ENCODE measurements around the gene SFXN2.
A peak's percentile ranks its signal among the peaks of the same experiment; 100 is the strongest.

The SFXN2 gene

DNA sequence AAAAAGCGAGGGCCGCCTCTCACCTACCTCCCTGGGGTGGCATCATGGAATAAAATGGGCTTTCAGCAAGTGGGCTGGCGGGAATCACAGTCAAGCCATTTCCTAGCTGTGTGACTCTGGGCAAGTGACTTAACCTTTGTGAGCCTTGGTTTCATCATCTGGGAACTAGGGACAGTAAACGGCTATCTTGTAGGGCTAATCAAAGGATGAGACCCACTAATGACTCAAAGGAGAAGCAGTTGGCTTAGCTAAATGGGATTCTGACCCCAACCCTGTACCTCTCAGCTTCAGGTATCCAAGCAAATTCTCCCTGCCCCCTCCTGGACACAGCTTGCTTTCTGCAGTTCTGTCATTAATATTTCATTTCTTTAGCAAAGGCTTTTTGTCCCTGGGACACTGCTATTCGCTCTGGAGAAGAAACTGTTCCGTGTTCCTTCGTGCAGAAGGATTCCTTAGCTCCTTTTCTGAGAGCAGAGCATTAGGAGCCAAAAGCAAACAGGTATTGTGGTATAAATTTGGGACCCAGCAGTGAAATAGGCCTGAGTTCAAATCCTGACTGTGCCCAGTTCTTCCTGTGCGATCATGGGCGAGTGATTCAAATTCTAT is 44.3 kb upstream of the SFXN2 start:
- TF ChIP-seq, protein P1, sequence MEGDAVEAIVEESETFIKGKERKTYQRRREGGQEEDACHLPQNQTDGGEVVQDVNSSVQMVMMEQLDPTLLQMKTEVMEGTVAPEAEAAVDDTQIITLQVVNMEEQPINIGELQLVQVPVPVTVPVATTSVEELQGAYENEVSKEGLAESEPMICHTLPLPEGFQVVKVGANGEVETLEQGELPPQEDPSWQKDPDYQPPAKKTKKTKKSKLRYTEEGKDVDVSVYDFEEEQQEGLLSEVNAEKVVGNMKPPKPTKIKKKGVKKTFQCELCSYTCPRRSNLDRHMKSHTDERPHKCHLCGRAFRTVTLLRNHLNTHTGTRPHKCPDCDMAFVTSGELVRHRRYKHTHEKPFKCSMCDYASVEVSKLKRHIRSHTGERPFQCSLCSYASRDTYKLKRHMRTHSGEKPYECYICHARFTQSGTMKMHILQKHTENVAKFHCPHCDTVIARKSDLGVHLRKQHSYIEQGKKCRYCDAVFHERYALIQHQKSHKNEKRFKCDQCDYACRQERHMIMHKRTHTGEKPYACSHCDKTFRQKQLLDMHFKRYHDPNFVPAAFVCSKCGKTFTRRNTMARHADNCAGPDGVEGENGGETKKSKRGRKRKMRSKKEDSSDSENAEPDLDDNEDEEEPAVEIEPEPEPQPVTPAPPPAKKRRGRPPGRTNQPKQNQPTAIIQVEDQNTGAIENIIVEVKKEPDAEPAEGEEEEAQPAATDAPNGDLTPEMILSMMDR (IDR thresholded peaks at IDR 0.05): no peak
- H3K4me3 ChIP-seq (ENCODE audit: low read depth in 1 of 2, low read length in 1 of 2): no peak overlapping the region
- H3K4me1 ChIP-seq (ENCODE audit: control insufficient read depth in 1 of 2, insufficient read depth in 1 of 2, low read depth in 1 of 2, low read length in 1 of 2): peaks cover 22 to 28% of the 10 kb centered on the region in 2 experiments
- peaks cover 23% of the 10 kb centered on the region for H3K27me3 ChIP-seq
- no peak overlapping the region for H3K27ac ChIP-seq
- H3K9me3 ChIP-seq: no peaks in the 10 kb centered on the region
- H3K36me3 ChIP-seq: no peaks in the 10 kb centered on the region

DNA sequence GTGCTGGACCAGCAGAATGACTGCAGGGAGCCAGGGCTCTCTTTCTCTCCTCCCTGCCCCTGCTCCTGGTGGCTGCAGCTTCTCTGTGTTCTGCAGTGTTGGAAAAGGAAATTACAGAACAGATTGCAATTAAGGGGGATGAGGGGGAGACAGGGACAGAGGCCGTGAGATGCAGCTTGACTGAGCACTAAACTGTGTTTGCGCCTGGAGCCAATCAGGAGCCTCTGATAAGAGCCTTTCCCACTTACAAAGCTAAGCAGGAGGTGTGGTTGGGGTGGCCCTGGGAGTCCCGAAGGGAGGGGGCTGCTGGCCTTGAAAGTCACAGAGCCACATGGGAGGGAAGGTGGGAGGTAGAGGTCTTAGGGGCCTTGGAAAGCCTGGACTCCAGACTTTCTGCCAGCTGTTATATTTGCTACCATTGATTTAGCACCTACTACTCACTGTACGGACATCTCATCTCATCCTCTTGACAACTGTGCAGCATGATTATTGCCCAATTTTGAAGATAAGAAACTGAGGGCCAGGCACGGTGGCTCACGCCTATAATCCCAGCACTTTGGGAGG is 43.5 kb upstream of the SFXN2 start:
- Histone ChIP-seq H3K4me1 (ENCODE audit: control insufficient read depth in 1 of 2, insufficient read depth in 1 of 2, low read depth in 1 of 2, low read length in 1 of 2) (peaks cover 30 to 36% of the 10 kb centered on the region in 2 experiments), H3K9me3 (no peaks in the 10 kb centered on the region), H3K36me3 (no peaks in the 10 kb centered on the region), H3K27ac (no peak overlapping the region), H3K27me3 (peaks cover 23% of the 10 kb centered on the region), H3K4me3 (ENCODE audit: low read depth in 1 of 2, low read length in 1 of 2) (no peak overlapping the region)
- TF ChIP-seq, protein P1 (IDR thresholded peaks at IDR 0.05): no peak

DNA sequence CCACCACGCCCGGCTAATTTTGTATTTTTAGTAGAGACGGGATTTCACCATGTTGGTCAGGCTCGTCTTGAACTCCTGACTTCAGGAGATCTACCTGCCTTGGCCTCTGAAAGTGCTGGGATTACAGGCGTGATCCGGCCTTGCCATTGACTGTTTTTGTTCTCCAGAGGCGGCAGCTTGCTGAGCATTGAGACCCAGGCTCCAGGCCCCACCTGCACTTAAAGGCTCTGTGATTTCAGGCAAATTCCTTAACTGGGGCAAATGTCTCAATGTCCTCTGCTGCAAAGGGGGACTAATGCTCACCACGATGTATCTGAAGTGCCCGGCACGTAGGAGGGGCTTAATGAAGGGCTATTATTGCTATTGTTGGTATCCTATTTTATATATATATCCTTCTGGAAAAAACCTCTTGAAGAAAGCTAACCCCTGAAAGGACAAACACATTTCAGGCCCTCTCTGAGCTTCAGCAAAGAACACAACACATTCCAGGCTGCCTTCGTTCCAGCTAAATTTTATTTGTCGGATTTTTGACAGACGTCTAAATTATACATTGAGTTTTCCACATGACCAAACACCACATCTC is 41.1 kb upstream of the SFXN2 start:
- peak overlapping the region; percentile 56 to 64 for H3K4me3 ChIP-seq (ENCODE audit: low read depth in 1 of 2, low read length in 1 of 2)
- H3K27ac ChIP-seq: peak overlapping the region; percentile 98
- H3K9me3 ChIP-seq: no peaks in the 10 kb centered on the region
- peaks cover 53 to 56% of the 10 kb centered on the region in 2 experiments for H3K4me1 ChIP-seq (ENCODE audit: control insufficient read depth in 1 of 2, insufficient read depth in 1 of 2, low read depth in 1 of 2, low read length in 1 of 2)
- TF ChIP-seq, protein P1 (IDR thresholded peaks at IDR 0.05): no peak
- no peaks in the 10 kb centered on the region for H3K36me3 ChIP-seq
- peaks cover 23% of the 10 kb centered on the region for H3K27me3 ChIP-seq

DNA sequence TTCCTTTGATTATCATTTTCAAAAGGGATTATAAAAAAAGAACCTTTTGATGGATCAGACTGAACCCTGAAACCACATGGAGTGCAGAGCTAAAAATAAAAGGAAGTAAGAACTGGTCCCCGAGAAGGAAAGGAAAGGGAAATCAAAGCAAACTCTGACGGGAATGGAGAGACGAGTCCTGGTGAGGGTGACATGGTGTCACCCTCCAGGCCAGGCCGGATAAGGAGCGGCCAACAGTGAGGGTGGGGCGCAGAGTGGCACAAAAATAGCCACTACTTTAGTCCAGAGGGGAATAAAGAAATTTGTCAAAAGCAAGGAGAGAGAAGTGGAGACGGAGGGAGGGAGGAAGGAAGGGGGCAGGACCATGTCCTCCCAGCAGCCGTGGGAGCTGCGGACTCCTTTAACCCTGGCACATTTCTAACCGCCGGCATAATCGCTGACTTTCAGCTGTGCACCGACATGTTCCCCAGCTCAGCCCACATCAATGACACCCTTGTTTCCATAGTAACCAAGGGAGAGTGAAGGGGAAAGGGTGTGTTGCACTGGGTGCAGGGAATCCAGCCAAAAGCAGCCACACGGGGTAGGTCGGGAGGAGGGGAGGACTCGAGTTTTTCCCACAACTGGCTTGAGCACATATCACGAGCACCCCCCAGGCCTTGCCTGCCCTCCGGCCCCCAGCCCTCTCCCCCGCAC is 40.5 kb upstream of the SFXN2 start:
- Histone ChIP-seq H3K4me1 (ENCODE audit: control insufficient read depth in 1 of 2, insufficient read depth in 1 of 2, low read depth in 1 of 2, low read length in 1 of 2) (peaks cover 60 to 63% of the 10 kb centered on the region in 2 experiments), H3K36me3 (no peaks in the 10 kb centered on the region), H3K9me3 (no peaks in the 10 kb centered on the region), H3K27ac (peak overlapping the region; percentile 98), H3K27me3 (peaks cover 23% of the 10 kb centered on the region), H3K4me3 (ENCODE audit: low read depth in 1 of 2, low read length in 1 of 2) (peak overlapping the region; percentile 56 to 64)
- TF ChIP-seq, protein P1 (IDR thresholded peaks at IDR 0.05): no peak

DNA sequence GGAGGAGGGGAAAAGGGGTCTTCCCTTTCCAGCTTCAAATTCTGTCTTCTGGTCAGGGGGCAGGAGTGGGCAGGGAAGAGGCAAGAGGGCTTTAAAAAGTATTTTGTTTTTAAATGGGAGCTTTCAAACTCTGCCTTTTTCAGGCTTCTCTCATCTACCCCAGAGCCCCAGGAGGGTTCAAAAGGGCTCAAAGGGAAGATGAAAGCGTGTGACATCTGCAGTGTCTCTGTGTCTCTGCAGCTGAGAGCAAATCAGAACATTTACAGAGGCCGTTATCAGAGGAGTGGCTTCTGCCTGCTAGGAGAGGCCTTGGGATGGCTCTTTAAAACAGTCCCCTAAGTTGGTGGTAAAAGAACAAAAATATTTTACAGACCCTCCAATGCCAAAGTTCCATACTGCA is 39.9 kb upstream of the SFXN2 start:
- H3K4me3 ChIP-seq (ENCODE audit: low read depth in 1 of 2, low read length in 1 of 2): peak overlapping the region; percentile 56 to 64

More for the DNA sequence above, 39.9 kb upstream of the SFXN2 start:
- H3K27ac ChIP-seq: peak overlapping the region; percentile 98
- H3K4me1 ChIP-seq (ENCODE audit: control insufficient read depth in 1 of 2, insufficient read depth in 1 of 2, low read depth in 1 of 2, low read length in 1 of 2): peaks cover 65 to 67% of the 10 kb centered on the region in 2 experiments
- TF ChIP-seq, protein P1 (IDR thresholded peaks at IDR 0.05): no peak
- no peaks in the 10 kb centered on the region for H3K36me3 ChIP-seq
- no peaks in the 10 kb centered on the region for H3K9me3 ChIP-seq
- H3K27me3 ChIP-seq: peaks cover 23% of the 10 kb centered on the region

Measured in neutrophil (primary cell).